ENCODE results near the gene PCNT. TPM values are rescaled to one million over a fixed set of nuclear protein-coding genes. Genes with fewer than 3 reads are reported as not detected.

The PCNT gene
- total RNA-seq, 3 donors from 2014 or later: 25.2 to 31.0 (median 28.5) TPM

GRCh38 chr21:46352164-46352515, 28.2 kb downstream of the PCNT start:
- no peak for TF ChIP-seq POLR2AphosphoS5 (IDR thresholded peaks at IDR 0.05)
- TF ChIP-seq, protein P1, sequence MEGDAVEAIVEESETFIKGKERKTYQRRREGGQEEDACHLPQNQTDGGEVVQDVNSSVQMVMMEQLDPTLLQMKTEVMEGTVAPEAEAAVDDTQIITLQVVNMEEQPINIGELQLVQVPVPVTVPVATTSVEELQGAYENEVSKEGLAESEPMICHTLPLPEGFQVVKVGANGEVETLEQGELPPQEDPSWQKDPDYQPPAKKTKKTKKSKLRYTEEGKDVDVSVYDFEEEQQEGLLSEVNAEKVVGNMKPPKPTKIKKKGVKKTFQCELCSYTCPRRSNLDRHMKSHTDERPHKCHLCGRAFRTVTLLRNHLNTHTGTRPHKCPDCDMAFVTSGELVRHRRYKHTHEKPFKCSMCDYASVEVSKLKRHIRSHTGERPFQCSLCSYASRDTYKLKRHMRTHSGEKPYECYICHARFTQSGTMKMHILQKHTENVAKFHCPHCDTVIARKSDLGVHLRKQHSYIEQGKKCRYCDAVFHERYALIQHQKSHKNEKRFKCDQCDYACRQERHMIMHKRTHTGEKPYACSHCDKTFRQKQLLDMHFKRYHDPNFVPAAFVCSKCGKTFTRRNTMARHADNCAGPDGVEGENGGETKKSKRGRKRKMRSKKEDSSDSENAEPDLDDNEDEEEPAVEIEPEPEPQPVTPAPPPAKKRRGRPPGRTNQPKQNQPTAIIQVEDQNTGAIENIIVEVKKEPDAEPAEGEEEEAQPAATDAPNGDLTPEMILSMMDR (IDR thresholded peaks at IDR 0.05): no peak
- TF ChIP-seq POLR2A (IDR thresholded peaks at IDR 0.05): no peak
- peaks cover 16% of the 10 kb centered on the region for H3K36me3 ChIP-seq
- H3K27ac ChIP-seq: no peak overlapping the region
- no peak for DNase-seq (ENCODE audit: low spot score in 2 of 2)
- intact Hi-C loops (cut with DNase I; ENCODE audit: low total_unique reads): no loop called here
- no peaks in the 10 kb centered on the region for H3K4me1 ChIP-seq
- H3K9me3 ChIP-seq: no peaks in the 10 kb centered on the region
- no peaks in the 10 kb centered on the region for H3K27me3 ChIP-seq
- H3K4me3 ChIP-seq: no peak overlapping the region

DNA sequence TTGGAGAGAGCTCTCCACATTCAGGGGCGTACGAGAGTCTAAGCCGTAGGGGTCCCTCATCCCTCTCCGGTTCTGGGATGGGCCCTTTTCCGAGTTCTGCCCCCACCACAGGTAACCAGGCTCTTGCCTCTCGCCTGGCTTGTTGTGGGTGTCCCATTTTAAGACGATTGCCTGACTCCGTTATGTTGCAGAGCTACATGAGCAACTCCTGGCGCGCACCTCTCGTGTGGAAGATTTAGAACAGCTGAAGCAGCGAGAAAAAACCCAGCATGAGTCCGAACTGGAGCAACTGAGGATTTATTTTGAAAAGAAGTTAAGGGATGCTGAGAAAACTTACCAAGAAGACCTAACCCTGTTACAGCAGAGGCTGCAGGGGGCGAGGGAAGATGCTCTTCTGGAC, 29.0 kb downstream of the PCNT start:
- TF ChIP-seq POLR2A (IDR thresholded peaks at IDR 0.05) (no peak), POLR2AphosphoS5 (IDR thresholded peaks at IDR 0.05) (no peak)
- TF ChIP-seq, protein P1 (IDR thresholded peaks at IDR 0.05): no peak
- intact Hi-C loops (cut with DNase I; ENCODE audit: low total_unique reads): no loop called here
- Histone ChIP-seq H3K4me1 (no peaks in the 10 kb centered on the region), H3K4me3 (no peak overlapping the region), H3K27ac (no peak overlapping the region), H3K36me3 (peaks cover 18% of the 10 kb centered on the region), H3K9me3 (no peaks in the 10 kb centered on the region), H3K27me3 (no peaks in the 10 kb centered on the region)
- no peak for DNase-seq (ENCODE audit: low spot score in 2 of 2)

DNA sequence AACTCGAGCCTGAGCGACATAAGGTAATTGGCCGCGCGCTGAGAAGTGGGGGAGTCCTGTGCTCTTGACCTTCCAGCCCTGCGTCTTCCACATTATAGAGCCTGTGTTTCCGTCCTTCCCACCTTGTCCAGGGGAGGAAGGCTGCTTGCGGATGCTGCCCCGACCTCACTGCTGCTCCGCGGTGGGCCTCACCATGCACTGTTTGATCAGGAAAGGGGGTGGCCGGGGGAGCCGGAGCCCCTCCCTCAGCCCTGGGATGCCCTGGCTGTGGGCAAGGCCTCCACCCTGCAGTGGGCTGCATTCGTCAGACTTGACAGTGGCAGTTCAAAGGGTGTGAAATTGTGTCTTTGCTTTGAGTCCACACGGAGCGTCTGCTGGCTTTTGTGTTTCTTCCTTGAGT, 30.1 kb downstream of the PCNT start:
- H3K27ac ChIP-seq: no peak overlapping the region
- no peaks in the 10 kb centered on the region for H3K9me3 ChIP-seq
- H3K27me3 ChIP-seq: no peaks in the 10 kb centered on the region
- TF ChIP-seq, protein P1 (IDR thresholded peaks at IDR 0.05): no peak
- TF ChIP-seq POLR2A (IDR thresholded peaks at IDR 0.05) (no peak), POLR2AphosphoS5 (IDR thresholded peaks at IDR 0.05) (no peak)
- intact Hi-C loops (cut with DNase I; ENCODE audit: low total_unique reads): no loop called here
- H3K4me3 ChIP-seq: no peak overlapping the region
- peaks cover 20% of the 10 kb centered on the region for H3K36me3 ChIP-seq
- no peaks in the 10 kb centered on the region for H3K4me1 ChIP-seq
- no peak for DNase-seq (ENCODE audit: low spot score in 2 of 2)

DNA sequence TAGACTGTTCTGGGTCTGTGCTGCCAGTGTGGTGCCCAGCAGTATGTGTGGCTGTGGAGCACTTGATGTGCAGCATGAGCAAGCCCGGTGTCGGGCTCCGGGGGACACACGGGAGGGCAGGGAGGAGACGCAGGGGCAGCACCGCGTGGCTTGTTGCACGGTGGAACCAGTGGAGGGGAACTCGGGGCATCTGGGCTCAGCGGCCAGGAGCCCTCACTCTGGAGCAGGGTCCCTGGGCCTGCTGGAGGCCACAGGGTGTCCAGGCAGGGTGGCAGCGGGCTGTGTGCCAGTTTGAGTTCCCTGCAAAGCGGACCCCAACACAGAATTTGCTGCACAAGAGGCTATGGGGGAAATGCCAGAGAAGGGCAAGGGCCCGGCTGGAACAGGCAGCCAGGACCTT, 30.6 kb downstream of the PCNT start:
- Histone ChIP-seq H3K9me3 (no peaks in the 10 kb centered on the region), H3K4me1 (no peaks in the 10 kb centered on the region), H3K27ac (no peak overlapping the region), H3K4me3 (no peak overlapping the region), H3K27me3 (no peaks in the 10 kb centered on the region), H3K36me3 (peaks cover 18% of the 10 kb centered on the region)
- DNase-seq (ENCODE audit: low spot score in 2 of 2): no peak
- intact Hi-C loops (cut with DNase I; ENCODE audit: low total_unique reads): no loop called here
- TF ChIP-seq POLR2AphosphoS5 (IDR thresholded peaks at IDR 0.05): no peak
- TF ChIP-seq, protein P1 (IDR thresholded peaks at IDR 0.05): no peak

DNA sequence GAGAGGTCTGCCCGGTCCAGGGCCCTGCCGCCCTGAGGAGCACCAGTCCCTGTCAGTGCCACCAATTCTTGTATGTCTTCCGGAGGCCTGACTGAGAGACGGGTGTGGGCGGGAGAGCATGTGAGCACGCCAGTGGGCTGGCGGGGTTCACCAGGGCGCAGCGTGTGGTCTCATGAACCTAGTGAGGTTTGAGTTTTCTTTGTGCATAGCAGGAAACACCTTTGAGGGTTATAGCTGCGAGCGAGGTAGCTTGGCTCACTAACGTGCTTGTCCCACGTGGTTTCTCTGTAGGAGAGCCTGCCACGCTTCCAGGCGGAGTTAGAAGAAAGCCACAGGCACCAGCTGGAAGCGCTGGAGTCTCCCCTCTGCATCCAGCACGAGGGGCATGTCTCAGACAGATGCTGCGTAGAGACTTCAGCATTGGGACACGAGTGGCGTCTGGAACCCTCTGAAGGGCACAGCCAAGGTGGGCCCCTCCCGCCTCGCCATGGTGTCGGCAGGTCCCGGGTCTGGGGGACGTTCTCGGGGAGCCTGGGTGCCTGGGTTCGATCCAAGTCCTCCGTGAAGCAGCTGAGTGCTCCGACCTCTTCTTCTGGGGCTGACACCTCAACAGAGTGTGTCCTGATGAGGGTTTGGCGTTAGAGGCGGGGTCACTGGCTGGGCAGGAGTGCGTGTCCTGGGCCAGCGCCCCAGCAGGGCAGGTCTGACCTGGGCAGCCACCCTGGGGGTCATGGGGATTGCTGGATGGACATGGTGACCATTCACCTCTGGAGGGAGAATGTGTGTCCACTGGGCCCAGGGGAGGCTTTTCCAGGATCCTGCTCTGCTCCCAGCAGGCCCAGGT, 31.4 kb downstream of the PCNT start:
- Histone ChIP-seq H3K4me1 (no peaks in the 10 kb centered on the region), H3K36me3 (peaks cover 18% of the 10 kb centered on the region), H3K27ac (no peak overlapping the region), H3K4me3 (no peak overlapping the region), H3K27me3 (no peaks in the 10 kb centered on the region), H3K9me3 (no peaks in the 10 kb centered on the region)
- no peak for DNase-seq (ENCODE audit: low spot score in 2 of 2)
- intact Hi-C loops (cut with DNase I; ENCODE audit: low total_unique reads): no loop called here
- TF ChIP-seq, protein P1 (IDR thresholded peaks at IDR 0.05): no peak

Data from breast epithelium (tissue), 4 donors.